MG63 (cell line): ENCODE measurements around the gene AGAP1. TPM values are rescaled to one million over a fixed set of nuclear protein-coding genes. Genes with fewer than 3 reads are reported as not detected.

ENCODE experiments used
- DNase-seq: peaks from one replicate; pipeline ENCODE4 v3.0.0-alpha.2; 2020
- H3K27me3 ChIP-seq: fragments of 250-450 bp; sonication (Bioruptor Pico); 2 replicates; pipeline ENCODE4 v1.5.1; 2020; ENCODE audit warnings: mild to moderate bottlenecking, moderate library complexity
- H3K36me3 ChIP-seq: fragments of 250-450 bp; sonication (Bioruptor Pico); 2 replicates; pipeline ENCODE4 v1.5.1; 2020; ENCODE audit warnings: mild to moderate bottlenecking, moderate library complexity
- H3K4me3 ChIP-seq: fragments of 250-450 bp; sonication (Bioruptor Pico); 2 replicates; pipeline ENCODE4 v1.5.1; 2020; ENCODE audit warnings: mild to moderate bottlenecking, moderate library complexity
- H3K9me3 ChIP-seq: fragments of 250-450 bp; sonication (Bioruptor Pico); 2 replicates; pipeline ENCODE4 v1.5.1; 2020; ENCODE audit warnings: mild to moderate bottlenecking, moderate library complexity
- total RNA-seq: library from RNA; depleted of rRNA; stranded (reverse); fragments of >200 nt; shearing (Covaris generic); gene quantifications from 2 replicates; pipeline ENCODE4 v1.2.3, GENCODE V29; 2014; ENCODE audit warnings: low replicate concordance

Gene AGAP1
- total RNA-seq, 1 experiment from 2014 or later, result 8.8 TPM

GRCh38 chr2:236179236-236180075 lies 685.6 kb downstream of the AGAP1 start:
- H3K36me3 ChIP-seq, result no peaks in the 10 kb centered on the region
- peaks cover 5% of the 10 kb centered on the region; the same call in 1 of the 2 replicates for H3K27me3 ChIP-seq
- H3K4me3 ChIP-seq, result no peak overlapping the region
- H3K9me3 ChIP-seq, result no peaks in the 10 kb centered on the region
- DNase-seq, result peak; percentile 21

GRCh38 chr2:236180076-236180816 lies 686.4 kb downstream of the AGAP1 start:
- no peaks in the 10 kb centered on the region for H3K36me3 ChIP-seq
- peaks cover 5% of the 10 kb centered on the region; the same call in 1 of the 2 replicates for H3K27me3 ChIP-seq
- H3K9me3 ChIP-seq, result no peaks in the 10 kb centered on the region
- H3K4me3 ChIP-seq, result no peak overlapping the region
- no peak for DNase-seq

- peak; percentile 39 for DNase-seq
- no peak overlapping the region for H3K4me3 ChIP-seq
- no peaks in the 10 kb centered on the region for H3K9me3 ChIP-seq
- H3K27me3 ChIP-seq, result peaks cover 5% of the 10 kb centered on the region; the same call in 1 of the 2 replicates
- H3K36me3 ChIP-seq, result no peaks in the 10 kb centered on the region
These were observed 687.1 kb downstream of the AGAP1 start for GRCh38 chr2:236180831-236181453.
